Measurements from ENCODE around the gene FBXO2. TPM values are rescaled to one million over a fixed set of nuclear protein-coding genes. Genes with fewer than 3 reads are reported as not detected.

The FBXO2 gene
- total RNA-seq, 6 donors from 2014 or later = 8.2 to 18.0 (median 13.8) TPM

DNA sequence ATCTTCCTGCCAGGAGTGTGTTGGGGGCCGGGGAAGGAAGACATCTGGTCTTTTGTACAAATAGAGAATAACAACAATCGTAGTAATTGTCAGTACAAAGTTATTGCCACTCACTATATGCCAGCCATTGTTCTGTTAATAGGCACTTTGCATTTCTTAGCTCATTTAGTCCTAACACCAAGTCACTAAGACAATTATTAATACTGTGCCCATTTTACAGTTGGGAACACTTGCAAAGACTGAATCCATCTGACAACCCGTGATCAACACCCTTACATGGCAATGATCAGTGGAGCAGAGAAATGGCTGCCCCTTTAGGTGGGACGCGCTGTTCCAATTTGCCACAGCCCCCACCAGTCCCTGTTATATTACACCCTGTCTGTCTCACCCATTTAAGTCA lies 33.3 kb downstream of the FBXO2 start:
- no peaks in the 10 kb centered on the region for H3K27me3 ChIP-seq
- no peak overlapping the region for H3K4me3 ChIP-seq
- ATAC-seq (ENCODE audit: low FRiP score in 2 of 2) (no peak), DNase-seq (no peak)
- TF ChIP-seq POLR2AphosphoS5 (IDR thresholded peaks at IDR 0.05) (no peak), EP300 (IDR thresholded peaks at IDR 0.05) (no peak)
- TF ChIP-seq, protein P1, sequence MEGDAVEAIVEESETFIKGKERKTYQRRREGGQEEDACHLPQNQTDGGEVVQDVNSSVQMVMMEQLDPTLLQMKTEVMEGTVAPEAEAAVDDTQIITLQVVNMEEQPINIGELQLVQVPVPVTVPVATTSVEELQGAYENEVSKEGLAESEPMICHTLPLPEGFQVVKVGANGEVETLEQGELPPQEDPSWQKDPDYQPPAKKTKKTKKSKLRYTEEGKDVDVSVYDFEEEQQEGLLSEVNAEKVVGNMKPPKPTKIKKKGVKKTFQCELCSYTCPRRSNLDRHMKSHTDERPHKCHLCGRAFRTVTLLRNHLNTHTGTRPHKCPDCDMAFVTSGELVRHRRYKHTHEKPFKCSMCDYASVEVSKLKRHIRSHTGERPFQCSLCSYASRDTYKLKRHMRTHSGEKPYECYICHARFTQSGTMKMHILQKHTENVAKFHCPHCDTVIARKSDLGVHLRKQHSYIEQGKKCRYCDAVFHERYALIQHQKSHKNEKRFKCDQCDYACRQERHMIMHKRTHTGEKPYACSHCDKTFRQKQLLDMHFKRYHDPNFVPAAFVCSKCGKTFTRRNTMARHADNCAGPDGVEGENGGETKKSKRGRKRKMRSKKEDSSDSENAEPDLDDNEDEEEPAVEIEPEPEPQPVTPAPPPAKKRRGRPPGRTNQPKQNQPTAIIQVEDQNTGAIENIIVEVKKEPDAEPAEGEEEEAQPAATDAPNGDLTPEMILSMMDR (IDR thresholded peaks at IDR 0.05) = no peak
- H3K36me3 ChIP-seq = no peaks in the 10 kb centered on the region
- H3K9me3 ChIP-seq = no peaks in the 10 kb centered on the region
- H3K4me1 ChIP-seq = no peaks in the 10 kb centered on the region
- no peak overlapping the region for H3K27ac ChIP-seq
- 83 to 88% methylated on average over 5 of the region's 5 CpGs for WGBS, 2 donors

DNA sequence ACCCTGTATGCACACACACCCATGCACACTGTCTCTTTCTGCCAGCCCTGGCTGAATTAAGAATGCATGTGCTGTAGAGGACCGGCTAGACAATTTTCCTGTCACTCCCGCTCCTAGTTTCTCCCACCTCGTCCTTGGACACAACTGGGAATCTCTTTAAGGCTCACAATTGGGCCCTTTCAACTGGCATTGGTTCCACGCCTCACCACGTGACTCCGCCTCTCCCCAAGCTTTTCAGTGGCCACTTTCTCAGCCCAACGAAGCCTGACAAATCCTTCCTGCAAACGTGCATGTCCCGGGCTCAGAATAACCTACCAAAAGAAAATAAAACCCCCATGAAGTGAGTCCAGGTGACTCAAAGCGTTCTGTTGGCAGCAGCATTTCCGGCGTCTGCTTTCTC lies 33.8 kb downstream of the FBXO2 start:
- Histone ChIP-seq H3K36me3 (no peaks in the 10 kb centered on the region), H3K4me3 (no peak overlapping the region), H3K27me3 (no peaks in the 10 kb centered on the region), H3K4me1 (no peaks in the 10 kb centered on the region), H3K9me3 (no peaks in the 10 kb centered on the region), H3K27ac (no peak overlapping the region)
- no peak for ATAC-seq (ENCODE audit: low FRiP score in 2 of 2)
- TF ChIP-seq POLR2AphosphoS5 (IDR thresholded peaks at IDR 0.05) = no peak
- no peak for TF ChIP-seq EP300 (IDR thresholded peaks at IDR 0.05)
- TF ChIP-seq, protein P1 (IDR thresholded peaks at IDR 0.05) = no peak
- no peak for TF ChIP-seq POLR2A (IDR thresholded peaks at IDR 0.05)
- no peak for DNase-seq
- 59 to 60% methylated on average over 12 of the region's 12 CpGs for WGBS, 2 donors

DNA sequence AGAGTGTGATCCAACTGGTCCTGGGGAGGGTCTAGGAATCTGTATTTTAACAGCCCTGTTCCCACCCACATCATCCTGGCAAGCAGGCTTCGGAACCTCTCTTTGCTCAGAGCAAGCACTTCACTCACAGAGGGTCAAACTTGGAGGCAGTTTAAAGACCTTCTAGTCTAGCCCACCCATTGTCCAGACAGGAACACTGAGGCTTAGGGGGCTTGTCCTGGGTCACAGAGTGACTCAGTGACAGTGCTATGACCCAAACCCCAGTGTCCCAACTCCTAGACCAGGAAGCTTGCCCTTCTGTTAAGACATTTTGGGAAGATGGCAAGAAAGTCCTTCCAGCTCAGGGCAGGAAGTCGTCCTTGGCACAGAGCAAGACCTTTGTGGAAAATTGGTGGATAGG lies 36.5 kb downstream of the FBXO2 start:
- Histone ChIP-seq H3K27me3 (no peaks in the 10 kb centered on the region), H3K4me1 (no peaks in the 10 kb centered on the region), H3K27ac (no peak overlapping the region), H3K36me3 (no peaks in the 10 kb centered on the region), H3K9me3 (no peaks in the 10 kb centered on the region), H3K4me3 (no peak overlapping the region)
- no peak for TF ChIP-seq EP300 (IDR thresholded peaks at IDR 0.05)
- TF ChIP-seq, protein P1 (IDR thresholded peaks at IDR 0.05) = no peak
- WGBS, 2 donors = 83 to 89% methylated on average over 2 of the region's 2 CpGs
- DNase-seq = no peak
- no peak for ATAC-seq (ENCODE audit: low FRiP score in 2 of 2)

DNA sequence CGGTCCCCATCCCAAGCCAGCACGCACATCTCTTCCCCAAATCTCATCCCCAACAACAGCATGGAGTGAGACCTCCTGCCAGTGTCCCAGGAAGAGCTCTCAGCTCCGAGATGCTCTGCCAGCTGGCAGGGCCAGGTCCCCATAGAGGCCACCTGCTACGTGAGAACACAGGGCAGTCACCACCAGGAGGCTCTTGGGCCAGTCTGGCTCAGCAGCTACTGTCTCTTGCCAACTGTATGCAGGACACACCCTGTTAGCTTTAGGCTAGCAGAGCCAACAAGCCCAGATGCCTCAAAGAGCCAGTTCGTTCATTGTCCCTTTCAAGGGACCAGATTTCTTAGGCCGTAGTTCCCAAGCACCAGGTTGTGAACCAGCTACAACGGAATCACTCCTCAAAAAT lies 36.9 kb downstream of the FBXO2 start:
- no peaks in the 10 kb centered on the region for H3K9me3 ChIP-seq
- H3K4me3 ChIP-seq = no peak overlapping the region
- DNase-seq (no peak), ATAC-seq (ENCODE audit: low FRiP score in 2 of 2) (no peak)
- 62% methylated on average over 7 of the region's 7 CpGs for WGBS, 2 donors
- no peak overlapping the region for H3K27ac ChIP-seq
- no peaks in the 10 kb centered on the region for H3K27me3 ChIP-seq
- H3K4me1 ChIP-seq = no peaks in the 10 kb centered on the region
- TF ChIP-seq EP300 (IDR thresholded peaks at IDR 0.05) (no peak), POLR2A (IDR thresholded peaks at IDR 0.05) (no peak), POLR2AphosphoS5 (IDR thresholded peaks at IDR 0.05) (no peak)
- TF ChIP-seq, protein P1 (IDR thresholded peaks at IDR 0.05) = no peak
- H3K36me3 ChIP-seq = no peaks in the 10 kb centered on the region

DNA sequence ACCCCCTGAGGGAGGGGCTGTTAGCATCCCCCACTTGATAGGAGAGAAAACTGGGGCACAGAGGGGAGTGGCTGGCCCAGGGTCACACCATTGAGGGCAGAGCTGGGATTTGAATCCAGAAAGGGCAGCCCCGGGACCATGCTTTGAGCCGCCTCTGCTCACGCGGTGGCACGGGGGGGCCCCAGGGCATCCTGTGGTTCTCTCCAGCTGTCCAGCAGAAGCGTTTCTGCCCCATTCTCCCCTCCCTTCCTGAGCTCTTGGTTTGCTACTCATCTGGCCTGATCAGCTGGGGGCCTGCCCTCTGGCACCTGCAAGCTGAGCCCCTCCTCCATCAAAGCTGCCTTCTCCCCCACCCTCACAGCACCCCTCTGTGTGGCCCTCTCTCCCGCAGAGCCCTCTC lies 37.5 kb downstream of the FBXO2 start:
- 50 to 73% methylated on average over 2 to 7 of the region's 7 CpGs for WGBS, 2 donors
- no peak overlapping the region for H3K27ac ChIP-seq

More for the DNA sequence above, 37.5 kb downstream of the FBXO2 start:
- no peaks in the 10 kb centered on the region for H3K36me3 ChIP-seq
- H3K9me3 ChIP-seq = no peaks in the 10 kb centered on the region
- TF ChIP-seq POLR2AphosphoS5 (IDR thresholded peaks at IDR 0.05) = no peak
- TF ChIP-seq POLR2A (IDR thresholded peaks at IDR 0.05) = no peak
- TF ChIP-seq, protein P1 (IDR thresholded peaks at IDR 0.05) = no peak
- no peak for TF ChIP-seq EP300 (IDR thresholded peaks at IDR 0.05)
- H3K27me3 ChIP-seq = no peaks in the 10 kb centered on the region
- no peak for ATAC-seq (ENCODE audit: low FRiP score in 2 of 2)
- H3K4me3 ChIP-seq = no peak overlapping the region
- DNase-seq = peak in 1 of 2 donors; percentile 61
- H3K4me1 ChIP-seq = no peaks in the 10 kb centered on the region

All from upper lobe of left lung (tissue), 6 donors.